ENCODE data around the gene NUBPL. TPM values are rescaled to one million over a fixed set of nuclear protein-coding genes. Genes with fewer than 3 reads are reported as not detected.

NUBPL gene
- total and polyA plus RNA-seq, 8 donors = 10.1 to 19.0 (median 16.9) TPM

DNA sequence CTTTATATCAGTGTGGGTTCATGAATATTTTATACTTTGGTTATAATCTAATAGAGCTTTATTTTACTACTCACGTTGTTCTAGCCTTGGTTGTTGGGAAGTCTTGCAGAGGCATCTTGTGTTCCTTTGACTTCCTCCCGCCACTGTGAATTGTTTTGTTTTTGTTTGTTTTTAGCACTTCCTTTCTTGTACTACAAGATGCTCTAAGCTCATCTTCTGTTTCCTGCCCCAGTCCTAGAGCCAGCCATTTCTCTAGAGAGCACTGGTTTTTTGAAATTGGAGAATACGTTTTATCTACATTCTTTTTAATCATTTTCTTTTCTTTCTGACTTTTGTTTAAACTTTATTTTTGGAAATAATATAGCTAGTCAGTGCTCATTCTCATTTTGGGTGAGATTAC, 15.9 kb upstream of the NUBPL start:
- ATAC-seq (no peak), DNase-seq (no peak)
- no peak overlapping the region for H3K27ac ChIP-seq
- no peaks in the 10 kb centered on the region for H3K9me3 ChIP-seq
- intact Hi-C loops (cut with DNase I) = no loop called here
- no peaks in the 10 kb centered on the region for H3K36me3 ChIP-seq
- TF ChIP-seq CTCF (IDR thresholded peaks at IDR 0.05) = no peak
- H3K4me1 ChIP-seq = no peaks in the 10 kb centered on the region
- no peaks in the 10 kb centered on the region for H3K27me3 ChIP-seq
- no peak overlapping the region for H3K4me3 ChIP-seq

GRCh38 chr14:31549817-31550216, 11.4 kb upstream of the NUBPL start:
- H3K4me1 ChIP-seq = no peaks in the 10 kb centered on the region
- DNase-seq (no peak), ATAC-seq (no peak)
- intact Hi-C loops (cut with DNase I) = no loop called here
- no peak for TF ChIP-seq CTCF (IDR thresholded peaks at IDR 0.05)
- H3K4me3 ChIP-seq = no peak overlapping the region
- H3K27me3 ChIP-seq = peaks cover 0 to 7% of the 10 kb centered on the region in 2 donors
- no peak overlapping the region for H3K27ac ChIP-seq
- no peaks in the 10 kb centered on the region for H3K36me3 ChIP-seq
- no peaks in the 10 kb centered on the region for H3K9me3 ChIP-seq

DNA sequence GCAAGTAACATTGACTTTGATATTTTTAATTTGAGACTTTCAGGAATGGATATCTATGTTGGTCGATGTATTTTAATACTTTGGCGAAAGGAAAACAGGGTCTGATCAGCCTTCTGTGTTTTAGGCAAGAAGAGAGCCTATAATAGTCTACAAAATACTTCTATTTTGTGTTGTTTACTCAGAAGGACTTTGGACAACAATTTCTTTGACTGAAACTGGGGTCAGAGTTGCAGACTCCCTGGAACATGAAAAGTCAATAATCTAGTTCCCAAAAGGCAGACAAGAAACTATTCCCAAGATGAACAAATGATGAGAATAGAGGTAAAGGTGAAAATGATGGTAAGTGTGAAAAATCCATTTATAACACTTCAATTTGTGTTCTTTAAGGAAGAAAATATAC, 10.6 kb upstream of the NUBPL start:
- Histone ChIP-seq H3K4me1 (no peaks in the 10 kb centered on the region), H3K4me3 (no peak overlapping the region), H3K27ac (no peak overlapping the region), H3K9me3 (no peaks in the 10 kb centered on the region), H3K27me3 (peaks cover 0 to 7% of the 10 kb centered on the region in 2 donors), H3K36me3 (no peaks in the 10 kb centered on the region)
- TF ChIP-seq CTCF (IDR thresholded peaks at IDR 0.05) = no peak
- DNase-seq (no peak), ATAC-seq (no peak)
- intact Hi-C loops (cut with DNase I) = no loop called here

GRCh38 chr14:31556191-31556590, 5.0 kb upstream of the NUBPL start:
- peaks cover 0 to 7% of the 10 kb centered on the region in 2 donors for H3K27me3 ChIP-seq
- intact Hi-C loops (cut with DNase I) = no loop called here
- ATAC-seq = no peak
- TF ChIP-seq CTCF (IDR thresholded peaks at IDR 0.05) = no peak
- no peak for DNase-seq
- H3K36me3 ChIP-seq = no peaks in the 10 kb centered on the region
- no peak overlapping the region for H3K4me3 ChIP-seq
- H3K27ac ChIP-seq = no peak overlapping the region
- peaks cover 0 to 7% of the 10 kb centered on the region in 2 donors for H3K4me1 ChIP-seq
- no peaks in the 10 kb centered on the region for H3K9me3 ChIP-seq

DNA sequence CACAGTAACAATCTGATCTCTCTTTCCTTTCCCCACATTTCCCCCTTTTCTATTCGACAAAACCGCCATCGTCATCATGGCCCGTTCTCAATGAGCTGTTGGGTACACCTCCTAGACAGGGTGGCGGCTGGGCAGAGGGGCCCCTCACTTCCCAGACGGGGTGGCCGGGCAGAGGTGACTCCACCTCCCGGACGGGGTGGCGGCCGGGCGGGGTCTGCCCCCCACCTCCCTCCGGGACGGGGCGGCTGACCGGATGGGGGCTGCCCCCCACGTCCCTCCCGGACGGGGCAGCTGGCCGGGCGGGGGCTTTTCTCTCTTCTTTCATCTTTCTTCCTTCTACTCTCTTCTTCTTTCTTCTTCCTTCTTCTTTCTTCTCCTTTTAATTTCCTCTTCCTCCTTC, 1.3 kb upstream of the NUBPL start:
- intact Hi-C loops (cut with DNase I) = no loop called here
- ATAC-seq (no peak), DNase-seq (peak in 1 of 4 donors; percentile 81)
- Histone ChIP-seq H3K4me1 (peaks cover 3 to 13% of the 10 kb centered on the region in 2 donors), H3K36me3 (no peaks in the 10 kb centered on the region), H3K27ac (no peak overlapping the region), H3K27me3 (no peaks in the 10 kb centered on the region), H3K9me3 (no peaks in the 10 kb centered on the region), H3K4me3 (no peak overlapping the region)
- TF ChIP-seq CTCF (IDR thresholded peaks at IDR 0.05) = no peak
